SK-N-SH (cell line): ENCODE measurements around the gene GDA. TPM values are rescaled to one million over a fixed set of nuclear protein-coding genes. Genes with fewer than 3 reads are reported as not detected.

Experiments used
- CTCF ChIA-PET: fragments of 300-600, 350-600 bp; formaldehyde crosslinking; extraction: SDS; loops from one replicate; lab custom pipeline; 2021; lab: Yijun Ruan, JAX
- POLR2A ChIA-PET: fragments of 350-600 bp; sonication (Branson Sonifier 250); formaldehyde crosslinking; extraction: SDS; loops from one replicate; lab custom pipeline; 2020; ENCODE audit warnings: antibody characterized with exemption, inconsistent platforms; lab: Yijun Ruan, JAX
- DNase-seq: peaks from one replicate; pipeline ENCODE4 v3.0.0; 2012
- H2AFZ ChIP-seq: fragments of 200-600 bp; sonication (generic); 2 replicates; pipeline ENCODE4 v1.8.1; 2016; ENCODE audit warnings: antibody characterized with exemption, mild to moderate bottlenecking, low read depth
- H3F3A ChIP-seq: fragments of 200-600 bp; sonication (generic); replicated peaks from 2 replicates; pipeline ENCODE3; 2016; ENCODE audit warnings: antibody characterized with exemption, mild to moderate bottlenecking; ENCODE audit not compliant: insufficient read depth
- H3K27ac ChIP-seq, 2 experiments: fragments of 200-500 bp in 1 of 2; fragments of 200-600 bp in 1 of 2; sonication (Bioruptor generic) in 1 of 2; sonication (generic), shearing (Covaris generic) in 1 of 2; 2 replicates each; pipeline versions ENCODE4 v1.5.1 to v1.6.1; 2014 to 2016; ENCODE audit warnings: low read depth in 2 of 2, inconsistent platforms in 1 of 2, low read length in 1 of 2, mild to moderate bottlenecking in 1 of 2, mixed read lengths in 1 of 2
- H3K27me3 ChIP-seq: fragments of 200-600 bp; sonication (generic), shearing (Covaris generic); 2 replicates; pipeline ENCODE4 v1.6.1; 2016; ENCODE audit warnings: mixed run types; ENCODE audit not compliant: insufficient read depth
- H3K36me3 ChIP-seq, 2 experiments: fragments of 200-500 bp in 1 of 2; fragments of 200-600 bp in 1 of 2; sonication (Bioruptor generic) in 1 of 2; sonication (generic) in 1 of 2; replicated peaks in 1 of 2; 2 replicates each; pipeline versions ENCODE3 to v1.5.1; 2014 to 2016; ENCODE audit warnings: low read length in 1 of 2, mild to moderate bottlenecking in 1 of 2; ENCODE audit not compliant: insufficient read depth in 2 of 2, control insufficient read depth in 1 of 2
- H3K4me1 ChIP-seq, 2 experiments: fragments of 200-500 bp in 1 of 2; fragments of 200-600 bp in 1 of 2; sonication (Bioruptor generic) in 1 of 2; sonication (generic), shearing (Covaris generic) in 1 of 2; 2 replicates each; pipeline versions ENCODE4 v1.5.1 to v1.6.1; 2014 to 2016; ENCODE audit warnings: low read depth in 1 of 2, low read length in 1 of 2, mixed run types in 1 of 2; ENCODE audit not compliant: insufficient read depth in 2 of 2, control insufficient read depth in 1 of 2
- H3K4me2 ChIP-seq: fragments of 200-600 bp; sonication (generic), shearing (Covaris generic); 2 replicates; pipeline ENCODE4 v1.6.1; 2017; ENCODE audit warnings: mixed run types
- H3K4me3 ChIP-seq, 2 experiments: fragments of 200-500 bp in 1 of 2; fragments of 200-600 bp in 1 of 2; sonication (Bioruptor generic) in 1 of 2; sonication (generic), shearing (Covaris generic) in 1 of 2; 2 replicates each; pipeline versions ENCODE4 v1.5.1 to v1.8.1; 2014 to 2016; ENCODE audit warnings: low read depth in 2 of 2, inconsistent platforms in 1 of 2, low read length in 1 of 2, mild to moderate bottlenecking in 1 of 2, mixed read lengths in 1 of 2, moderate library complexity in 1 of 2
- H3K79me2 ChIP-seq: fragments of 200-600 bp; sonication (generic); 2 replicates; pipeline ENCODE4 v1.8.1; 2017; ENCODE audit warnings: mild to moderate bottlenecking; ENCODE audit not compliant: insufficient read depth
- H3K9ac ChIP-seq: fragments of 200-600 bp; sonication (generic); 2 replicates; pipeline ENCODE4 v1.6.1; 2017; ENCODE audit warnings: mixed run types
- H3K9me2 ChIP-seq: fragments of 200-600 bp; sonication (generic); 2 replicates; pipeline ENCODE4 v1.6.1; 2017; ENCODE audit warnings: mixed run types
- H3K9me3 ChIP-seq: fragments of 200-600 bp; sonication (generic); 2 replicates; pipeline ENCODE4 v1.6.1; 2017; ENCODE audit warnings: mixed run types, mild to moderate bottlenecking, moderate library complexity
- H4K20me1 ChIP-seq: fragments of 200-600 bp; sonication (generic); 2 replicates; pipeline ENCODE4 v1.6.1; 2017; ENCODE audit warnings: mild to moderate bottlenecking, mixed run types; ENCODE audit not compliant: insufficient read depth
- CHD2 ChIP-seq: fragments of 150-350 bp; IDR thresholded peaks from 2 replicates; pipeline ENCODE4 v1.6.1; 2018; ENCODE audit warnings: low read length; ENCODE audit not compliant: partially characterized antibody
- EP300 ChIP-seq, 2 experiments: IDR thresholded peaks; 2 replicates each; pipeline versions ENCODE4 v1.4.0 to v1.6.1; 2012; ENCODE audit warnings: borderline replicate concordance in 1 of 2, low read depth in 1 of 2, low read length in 1 of 2
- FOXJ3 ChIP-seq: sonication (generic); formaldehyde crosslinking; IDR thresholded peaks from 2 replicates; pipeline ENCODE4 v1.5.1; 2020; ENCODE audit warnings: mild to moderate bottlenecking, missing genetic modification reagents
- GABPA ChIP-seq: IDR thresholded peaks from 2 replicates; pipeline ENCODE4 v1.4.0; 2012; ENCODE audit warnings: low read depth, mild to moderate bottlenecking
- GATA2 ChIP-seq: sonication (generic); formaldehyde crosslinking; IDR thresholded peaks from 2 replicates; pipeline ENCODE4 v1.5.0; 2020; ENCODE audit warnings: mild to moderate bottlenecking, missing genetic modification reagents
- JUND ChIP-seq: IDR thresholded peaks from 2 replicates; pipeline ENCODE4 v1.4.0; 2012
- NFIC ChIP-seq: IDR thresholded peaks from 2 replicates; pipeline ENCODE4 v1.4.0; 2012; ENCODE audit warnings: borderline replicate concordance
- NRF1 ChIP-seq: IDR thresholded peaks from 2 replicates; pipeline ENCODE4 v1.6.1; 2012; ENCODE audit warnings: low read depth, mild to moderate bottlenecking, low read length
- POLR2AphosphoS5 ChIP-seq: IDR thresholded peaks from 2 replicates; pipeline ENCODE4 v1.6.1; 2012; ENCODE audit warnings: low read depth, low read length
- RCOR1 ChIP-seq: fragments of 150-350 bp; IDR thresholded peaks from 2 replicates; pipeline ENCODE4 v1.6.1; 2017; ENCODE audit warnings: antibody characterized with exemption, low read length
- RFX5 ChIP-seq: IDR thresholded peaks from 2 replicates; pipeline ENCODE4 v1.6.1; 2012; ENCODE audit warnings: mild to moderate bottlenecking, improper control_type of control experiment, low read length
- RXRA ChIP-seq: IDR thresholded peaks from 2 replicates; pipeline ENCODE4 v1.4.0; 2012; ENCODE audit warnings: low read depth, mild to moderate bottlenecking, borderline replicate concordance
- SIN3A ChIP-seq: IDR thresholded peaks from 2 replicates; pipeline ENCODE4 v1.6.1; 2012; ENCODE audit warnings: low read depth, mild to moderate bottlenecking, low read length, moderate library complexity, borderline replicate concordance
- SMC3 ChIP-seq: IDR thresholded peaks from 2 replicates; pipeline ENCODE4 v1.6.1; 2012; ENCODE audit warnings: low read depth, low read length, improper control_type of control experiment
- TAF1 ChIP-seq: IDR thresholded peaks from 2 replicates; pipeline ENCODE4 v1.6.1; 2012; ENCODE audit warnings: low read depth, mild to moderate bottlenecking, low read length, moderate library complexity, borderline replicate concordance
- TCF12 ChIP-seq: IDR thresholded peaks from 2 replicates; pipeline ENCODE4 v1.4.0; 2012
- TEAD4 ChIP-seq: IDR thresholded peaks from 2 replicates; pipeline ENCODE4 v1.4.0; 2012; ENCODE audit warnings: mild to moderate bottlenecking, borderline replicate concordance; ENCODE audit not compliant: insufficient read depth
- USF2 ChIP-seq: fragments of 150-350 bp; IDR thresholded peaks from 2 replicates; pipeline ENCODE4 v1.6.1; 2017; ENCODE audit warnings: antibody characterized with exemption, low read length, low read depth, borderline replicate concordance
- whole genome bisulfite sequencing: methylation state at CpG from one replicate; pipeline ENCODE4 v1.1.6; 2017; ENCODE audit warnings: low lambda C conversion rate; 5-methylcytosine and 5-hydroxymethylcytosine counted together
- polyA plus RNA-seq, 3 experiments: library from polyadenylated mRNA; depleted of rRNA; stranded (reverse); fragments of >200 nt; gene quantifications; 2 replicates each; pipeline ENCODE4 v1.2.3, GENCODE V29; 2012
- TF ChIP-seq, protein P1 (sequence below): IDR thresholded peaks from 2 replicates; pipeline ENCODE4; 2012

Gene GDA
- polyA plus RNA-seq, 1 of the 3 experiments (the other 2 are of a cell fraction), result not detected

DNA sequence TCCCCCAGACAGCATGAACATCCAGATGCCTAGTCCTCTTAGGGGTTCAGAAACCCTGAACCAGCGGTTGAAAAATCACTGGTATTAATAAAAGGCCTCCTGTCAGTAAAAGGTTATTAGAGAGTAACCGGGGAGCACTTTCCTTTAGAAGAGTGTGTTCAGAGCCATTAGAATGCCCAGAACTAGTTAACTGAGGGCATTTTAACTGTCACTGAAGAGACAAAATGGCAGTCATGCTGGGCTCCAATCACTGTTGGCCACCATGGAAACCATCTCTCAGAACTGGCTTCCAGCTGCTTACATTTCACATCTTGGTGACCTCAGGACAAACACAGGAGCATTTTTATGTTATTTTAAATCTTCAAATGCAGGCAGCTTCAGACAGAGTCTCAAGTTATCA, 36.2 kb upstream of the GDA start:
- 19% methylated on average over 2 of the region's 2 CpGs for WGBS
- ChIA-PET CTCF (no interaction called here), POLR2A (no interaction called here)
- Histone ChIP-seq H3K9ac (no peak overlapping the region), H3K9me3 (no peaks in the 10 kb centered on the region), H3K79me2 (no peaks in the 10 kb centered on the region), H4K20me1 (no peaks in the 10 kb centered on the region), H3K27me3 (no peaks in the 10 kb centered on the region), H3K4me2 (no peak overlapping the region), H3K4me3 (no peak overlapping the region), H3F3A (no peaks in the 10 kb centered on the region), H3K9me2 (no peaks in the 10 kb centered on the region), H3K27ac (no peak overlapping the region), H3K36me3 (no peaks in the 10 kb centered on the region), H3K4me1 (no peaks in the 10 kb centered on the region), H2AFZ (no peak overlapping the region)
- TF ChIP-seq EP300 (IDR thresholded peaks at IDR 0.05; ENCODE audit: borderline replicate concordance in 1 of 2, low read depth in 1 of 2, low read length in 1 of 2), result no peak
- TF ChIP-seq TEAD4, result no peak
- no peak for TF ChIP-seq TAF1
- no peak for TF ChIP-seq USF2
- TF ChIP-seq NRF1, result no peak
- DNase-seq, result no peak

DNA sequence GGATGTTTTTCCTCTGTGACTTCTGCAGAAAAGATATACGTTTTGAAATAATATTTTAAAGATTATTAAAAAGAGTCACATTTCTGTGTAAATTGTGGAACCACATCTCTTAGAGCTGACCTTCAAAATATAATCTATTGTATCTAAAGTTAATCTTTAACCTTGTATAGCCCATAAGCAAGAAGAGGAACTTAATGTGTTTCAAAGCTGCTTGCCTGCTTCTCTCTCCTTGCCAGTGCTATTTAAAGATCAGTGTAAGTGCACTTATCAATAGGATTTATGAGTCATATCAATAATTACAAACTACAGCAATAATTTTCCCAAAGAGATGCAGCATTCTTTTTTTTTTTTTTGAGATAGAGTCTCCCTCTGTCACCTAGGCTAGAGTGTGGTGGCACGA, 29.4 kb upstream of the GDA start:
- no peaks in the 10 kb centered on the region for H3K27me3 ChIP-seq
- no peaks in the 10 kb centered on the region for H3K9me3 ChIP-seq
- no peak for DNase-seq
- H3K27ac ChIP-seq, result no peak overlapping the region
- H3K79me2 ChIP-seq, result no peaks in the 10 kb centered on the region
- ChIA-PET CTCF (interaction anchor here (2.1 kb wide), 1 partner anchor 81 kb away, joined by 5 read pairs; no protein-coding TSS in a partner anchor), POLR2A (no interaction called here)
- H3K36me3 ChIP-seq, result no peaks in the 10 kb centered on the region
- TF ChIP-seq CHD2 (no peak), JUND (no peak), RCOR1 (no peak), RFX5 (no peak), RXRA (no peak), GATA2 (no peak), NRF1 (no peak), TCF12 (no peak), POLR2AphosphoS5 (no peak), NFIC (no peak), GABPA (no peak), TAF1 (no peak), SMC3 (no peak), USF2 (no peak), FOXJ3 (CRISPR knock-in tag) (no peak), EP300 (IDR thresholded peaks at IDR 0.05; ENCODE audit: borderline replicate concordance in 1 of 2, low read depth in 1 of 2, low read length in 1 of 2) (no peak), SIN3A (no peak)
- TF ChIP-seq, protein P1, sequence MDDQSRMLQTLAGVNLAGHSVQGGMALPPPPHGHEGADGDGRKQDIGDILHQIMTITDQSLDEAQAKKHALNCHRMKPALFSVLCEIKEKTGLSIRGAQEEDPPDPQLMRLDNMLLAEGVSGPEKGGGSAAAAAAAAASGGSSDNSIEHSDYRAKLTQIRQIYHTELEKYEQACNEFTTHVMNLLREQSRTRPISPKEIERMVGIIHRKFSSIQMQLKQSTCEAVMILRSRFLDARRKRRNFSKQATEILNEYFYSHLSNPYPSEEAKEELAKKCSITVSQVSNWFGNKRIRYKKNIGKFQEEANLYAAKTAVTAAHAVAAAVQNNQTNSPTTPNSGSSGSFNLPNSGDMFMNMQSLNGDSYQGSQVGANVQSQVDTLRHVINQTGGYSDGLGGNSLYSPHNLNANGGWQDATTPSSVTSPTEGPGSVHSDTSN, result no peak
- no peak overlapping the region for H3K4me3 ChIP-seq
- no peak overlapping the region for H3K9ac ChIP-seq
- no peaks in the 10 kb centered on the region for H3K9me2 ChIP-seq
- no peaks in the 10 kb centered on the region for H3F3A ChIP-seq
- H2AFZ ChIP-seq, result no peak overlapping the region
- no peak overlapping the region for H3K4me2 ChIP-seq
- no peaks in the 10 kb centered on the region for H3K4me1 ChIP-seq
- H4K20me1 ChIP-seq, result no peaks in the 10 kb centered on the region
- 19% methylated on average over 2 of the region's 2 CpGs for WGBS
